ENCODE data around the gene TRMT1. TPM values are rescaled to one million over a fixed set of nuclear protein-coding genes. Genes with fewer than 3 reads are reported as not detected.

The TRMT1 gene
- total and polyA plus RNA-seq, 2 donors (not counting 1 experiment from before 2014, with no cell fraction given): 12.2 to 20.3 TPM

GRCh38 chr19:13089857-13090507 lies 26.6 kb downstream of the TRMT1 start:
- H3K9me3 ChIP-seq (ENCODE audit: control insufficient read depth, insufficient read depth, low read depth, low read length): no peaks in the 10 kb centered on the region
- H3K27me3 ChIP-seq (ENCODE audit: control insufficient read depth, insufficient read depth, low read length): no peaks in the 10 kb centered on the region
- peaks cover 12% of the 10 kb centered on the region for H3K4me1 ChIP-seq (ENCODE audit: control insufficient read depth, extremely low read depth, insufficient read depth, low read length)
- no peak overlapping the region for H2AFZ ChIP-seq (ENCODE audit: low read length)
- TF ChIP-seq CTCF (conservative IDR thresholded peaks at IDR 0.05 in 1 of 2, IDR thresholded peaks at IDR 0.05 in 1 of 2; ENCODE audit: low read depth in 1 of 2, low read length in 2 of 2): no peak
- no peak for DNase-seq (ENCODE audit: low read depth in 2 of 2)
- H3K27ac ChIP-seq (ENCODE audit: insufficient read depth, low read length): no peak overlapping the region
- peaks cover 4% of the 10 kb centered on the region for H3K79me2 ChIP-seq (ENCODE audit: control insufficient read depth, insufficient read depth, low read length)
- H3K9ac ChIP-seq (ENCODE audit: insufficient read depth, low read length): no peak overlapping the region
- no peak overlapping the region for H3K4me3 ChIP-seq (replicated peaks in 1 of 4; ENCODE audit: control extremely low read depth in 1 of 4, insufficient read depth in 1 of 4, low read depth in 3 of 4, low read length in 4 of 4)
- peaks cover 13% of the 10 kb centered on the region for H3K36me3 ChIP-seq (ENCODE audit: control insufficient read depth, insufficient read depth, low read length)
- no peaks in the 10 kb centered on the region for H4K20me1 ChIP-seq (ENCODE audit: control insufficient read depth, extremely low read depth, insufficient read depth, low read length)
- H3K4me2 ChIP-seq (ENCODE audit: extremely low read depth, insufficient read depth, low read length): no peak overlapping the region

GRCh38 chr19:13089139-13089856 lies 27.2 kb downstream of the TRMT1 start:
- H3K27ac ChIP-seq (ENCODE audit: insufficient read depth, low read length): no peak overlapping the region
- TF ChIP-seq EZH2 (IDR thresholded peaks at IDR 0.05; ENCODE audit: low read length, missing control alignments) (no peak), CTCF (conservative IDR thresholded peaks at IDR 0.05 in 1 of 2, IDR thresholded peaks at IDR 0.05 in 1 of 2; ENCODE audit: low read depth in 1 of 2, low read length in 2 of 2) (peak in 1 of 2 donors; percentile 38)

GRCh38 chr19:13087795-13088537 lies 28.6 kb downstream of the TRMT1 start:
- TF ChIP-seq EZH2 (IDR thresholded peaks at IDR 0.05; ENCODE audit: low read length, missing control alignments) (no peak), CTCF (conservative IDR thresholded peaks at IDR 0.05 in 1 of 2, IDR thresholded peaks at IDR 0.05 in 1 of 2; ENCODE audit: low read depth in 1 of 2, low read length in 2 of 2) (no peak)
- H3K4me3 ChIP-seq (replicated peaks in 1 of 4; ENCODE audit: control extremely low read depth in 1 of 4, insufficient read depth in 1 of 4, low read depth in 3 of 4, low read length in 4 of 4): no peak overlapping the region
- H2AFZ ChIP-seq (ENCODE audit: low read length): no peak overlapping the region
- H3K27me3 ChIP-seq (ENCODE audit: control insufficient read depth, insufficient read depth, low read length): no peaks in the 10 kb centered on the region
- no peak overlapping the region for H3K27ac ChIP-seq (ENCODE audit: insufficient read depth, low read length)
- no peak overlapping the region for H3K4me2 ChIP-seq (ENCODE audit: extremely low read depth, insufficient read depth, low read length)
- peaks cover 12% of the 10 kb centered on the region for H3K4me1 ChIP-seq (ENCODE audit: control insufficient read depth, extremely low read depth, insufficient read depth, low read length)
- no peaks in the 10 kb centered on the region for H3K9me3 ChIP-seq (ENCODE audit: control insufficient read depth, insufficient read depth, low read depth, low read length)
- peaks cover 17% of the 10 kb centered on the region for H3K36me3 ChIP-seq (ENCODE audit: control insufficient read depth, insufficient read depth, low read length)
- no peak for DNase-seq (ENCODE audit: low read depth in 2 of 2)
- H4K20me1 ChIP-seq (ENCODE audit: control insufficient read depth, extremely low read depth, insufficient read depth, low read length): no peaks in the 10 kb centered on the region
- no peak overlapping the region for H3K9ac ChIP-seq (ENCODE audit: insufficient read depth, low read length)
- H3K79me2 ChIP-seq (ENCODE audit: control insufficient read depth, insufficient read depth, low read length): peaks cover 4% of the 10 kb centered on the region

More at GRCh38 chr19:13089139-13089856, 27.2 kb downstream of the TRMT1 start:
- Histone ChIP-seq H3K4me3 (replicated peaks in 1 of 4; ENCODE audit: control extremely low read depth in 1 of 4, insufficient read depth in 1 of 4, low read depth in 3 of 4, low read length in 4 of 4) (no peak overlapping the region), H3K9me3 (ENCODE audit: control insufficient read depth, insufficient read depth, low read depth, low read length) (no peaks in the 10 kb centered on the region), H3K27me3 (ENCODE audit: control insufficient read depth, insufficient read depth, low read length) (no peaks in the 10 kb centered on the region), H3K79me2 (ENCODE audit: control insufficient read depth, insufficient read depth, low read length) (peaks cover 4% of the 10 kb centered on the region), H3K4me2 (ENCODE audit: extremely low read depth, insufficient read depth, low read length) (no peak overlapping the region), H3K36me3 (ENCODE audit: control insufficient read depth, insufficient read depth, low read length) (peaks cover 13% of the 10 kb centered on the region), H3K4me1 (ENCODE audit: control insufficient read depth, extremely low read depth, insufficient read depth, low read length) (peaks cover 12% of the 10 kb centered on the region), H4K20me1 (ENCODE audit: control insufficient read depth, extremely low read depth, insufficient read depth, low read length) (no peaks in the 10 kb centered on the region), H3K9ac (ENCODE audit: insufficient read depth, low read length) (no peak overlapping the region), H2AFZ (ENCODE audit: low read length) (no peak overlapping the region)
- DNase-seq (ENCODE audit: low read depth in 2 of 2): no peak

All from fibroblast of lung (primary cell).